OCI-LY1 (cell line): ENCODE data around the gene YJU2.

Experiments used
- H2AFZ ChIP-seq: fragments of 200-600 bp; sonication (generic), shearing (Covaris generic); 2 replicates; pipeline ENCODE4 v1.6.0; 2014; ENCODE audit warnings: antibody characterized with exemption, mild to moderate bottlenecking, low read length
- H3F3A ChIP-seq: fragments of 200-600 bp; sonication (generic), shearing (Covaris generic); 2 replicates; pipeline ENCODE4 v1.6.0; 2014; ENCODE audit warnings: mild to moderate bottlenecking, antibody characterized with exemption, low read length, moderate library complexity; ENCODE audit not compliant: insufficient read depth
- H3K27ac ChIP-seq: fragments of 200-600 bp; sonication (generic); 2 replicates; pipeline ENCODE4 v1.5.1; 2014; ENCODE audit warnings: low read length, mixed run types, mild to moderate bottlenecking, low read depth; ENCODE audit not compliant: poor library complexity, severe bottlenecking
- H3K27me3 ChIP-seq: fragments of 200-600 bp; sonication (generic); 2 replicates; pipeline ENCODE4 v1.6.0; 2014; ENCODE audit warnings: antibody characterized with exemption, mild to moderate bottlenecking, low read length, moderate library complexity; ENCODE audit not compliant: insufficient read depth
- H3K36me3 ChIP-seq: fragments of 200-600 bp; sonication (generic); 2 replicates; pipeline ENCODE4 v1.6.1; 2014; ENCODE audit warnings: mild to moderate bottlenecking, antibody characterized with exemption, low read length, moderate library complexity, mixed read lengths; ENCODE audit not compliant: insufficient read depth
- H3K4me1 ChIP-seq: fragments of 200-600 bp; sonication (generic); 2 replicates; pipeline ENCODE4 v1.5.1; 2014; ENCODE audit warnings: mild to moderate bottlenecking, low read length, moderate library complexity; ENCODE audit not compliant: insufficient read depth, severe bottlenecking
- H3K4me2 ChIP-seq: fragments of 200-600 bp; sonication (generic), shearing (Covaris generic); 2 replicates; pipeline ENCODE4 v1.6.1; 2014; ENCODE audit warnings: low read length
- H3K4me3 ChIP-seq: fragments of 200-600 bp; sonication (generic); 2 replicates; pipeline ENCODE4 v1.5.1; 2014; ENCODE audit warnings: low read length, low read depth, mild to moderate bottlenecking, mixed read lengths; ENCODE audit not compliant: poor library complexity, severe bottlenecking
- H3K79me2 ChIP-seq: fragments of 200-600 bp; shearing (Covaris generic); 2 replicates; pipeline ENCODE4 v1.6.1; 2016; ENCODE audit warnings: mixed run types, low read length, mixed read lengths; ENCODE audit not compliant: insufficient read depth
- H3K9ac ChIP-seq: fragments of 200-600 bp; sonication (generic), shearing (Covaris generic); 2 replicates; pipeline ENCODE4 v1.6.1; 2014; ENCODE audit warnings: mild to moderate bottlenecking, low read length, mixed read lengths
- H3K9me2 ChIP-seq: fragments of 200-600 bp; sonication (generic), shearing (Covaris generic); 2 replicates; pipeline ENCODE4 v1.6.1; 2014; ENCODE audit warnings: low read depth, mild to moderate bottlenecking, low read length, mixed read lengths
- H3K9me3 ChIP-seq: fragments of 200-600 bp; shearing (Covaris generic); 2 replicates; pipeline ENCODE4 v1.6.1; 2014; ENCODE audit warnings: low read length, mixed read lengths
- H4K20me1 ChIP-seq: fragments of 200-600 bp; sonication (generic), shearing (Covaris generic); 2 replicates; pipeline ENCODE4 v1.6.0; 2016; ENCODE audit warnings: mild to moderate bottlenecking, low read length; ENCODE audit not compliant: insufficient read depth
- CTCF ChIP-seq: fragments of 200-600 bp; sonication (generic), shearing (Covaris generic); IDR thresholded peaks from 2 replicates; pipeline ENCODE4 v1.5.1; 2017; ENCODE audit warnings: mild to moderate bottlenecking, antibody characterized with exemption, low read length, moderate library complexity, mixed read lengths
- EZH2 ChIP-seq: fragments of 200-600 bp; sonication (generic), shearing (Covaris generic); IDR thresholded peaks from 2 replicates; pipeline ENCODE4 v1.8.0; 2017; ENCODE audit warnings: borderline replicate concordance, mixed run types, mild to moderate bottlenecking, antibody characterized with exemption, low read length, moderate library complexity, mixed read lengths

YJU2 gene

GRCh38 chr19:4267101-4267900 is 20.4 kb downstream of the YJU2 start:
- H3K27me3 ChIP-seq, result no peaks in the 10 kb centered on the region
- no peak overlapping the region for H2AFZ ChIP-seq
- H3K4me2 ChIP-seq, result no peak overlapping the region
- TF ChIP-seq CTCF (peak; percentile 76), EZH2 (no peak)
- H3K9ac ChIP-seq, result no peak overlapping the region
- no peaks in the 10 kb centered on the region for H3K9me3 ChIP-seq
- no peaks in the 10 kb centered on the region for H3K9me2 ChIP-seq
- no peaks in the 10 kb centered on the region for H4K20me1 ChIP-seq
- H3K4me3 ChIP-seq, result no peak overlapping the region
- H3K79me2 ChIP-seq, result no peaks in the 10 kb centered on the region
- H3K36me3 ChIP-seq, result peaks cover 48% of the 10 kb centered on the region
- no peaks in the 10 kb centered on the region for H3K4me1 ChIP-seq
- H3K27ac ChIP-seq, result no peak overlapping the region
- H3F3A ChIP-seq, result no peaks in the 10 kb centered on the region

- Histone ChIP-seq H3K9me2 (no peaks in the 10 kb centered on the region), H3K4me3 (no peak overlapping the region), H3K27ac (no peak overlapping the region), H3K4me2 (no peak overlapping the region), H3K9me3 (no peaks in the 10 kb centered on the region), H3K27me3 (no peaks in the 10 kb centered on the region), H4K20me1 (no peaks in the 10 kb centered on the region), H3K79me2 (no peaks in the 10 kb centered on the region), H3K4me1 (no peaks in the 10 kb centered on the region), H3F3A (no peaks in the 10 kb centered on the region), H3K36me3 (peaks cover 42% of the 10 kb centered on the region), H3K9ac (no peak overlapping the region), H2AFZ (no peak overlapping the region)
- TF ChIP-seq CTCF (no peak), EZH2 (no peak)
These were observed 21.3 kb downstream of the YJU2 start for GRCh38 chr19:4267901-4268815.

GRCh38 chr19:4268816-4269430 is 22.0 kb downstream of the YJU2 start:
- no peak overlapping the region for H3K9ac ChIP-seq
- H3K9me2 ChIP-seq, result no peaks in the 10 kb centered on the region
- no peaks in the 10 kb centered on the region for H3K27me3 ChIP-seq
- H3K27ac ChIP-seq, result no peak overlapping the region
- no peaks in the 10 kb centered on the region for H3K79me2 ChIP-seq
- H3K4me1 ChIP-seq, result no peaks in the 10 kb centered on the region
- peaks cover 40% of the 10 kb centered on the region for H3K36me3 ChIP-seq
- H3K9me3 ChIP-seq, result no peaks in the 10 kb centered on the region
- H3K4me2 ChIP-seq, result no peak overlapping the region
- TF ChIP-seq EZH2 (no peak), CTCF (no peak)
- no peaks in the 10 kb centered on the region for H3F3A ChIP-seq
- no peak overlapping the region for H3K4me3 ChIP-seq
- no peaks in the 10 kb centered on the region for H4K20me1 ChIP-seq
- no peak overlapping the region for H2AFZ ChIP-seq
